Natural killer cell (primary cell): Measurements from ENCODE around the gene C2CD4B. TPM values are rescaled to one million over a fixed set of nuclear protein-coding genes. Genes with fewer than 3 reads are reported as not detected.

ENCODE experiments used
- ATAC-seq, 3 donors: fragments of 150-1000 bp in 2 of 3; fragments of 200-7000 bp in 1 of 3; cut with Tn5 transposase; 1 replicate in 1 of 3; 2 replicates in 2 of 3; pipeline ENCODE4 v1.10.0; 2021; ENCODE audit warnings: mild to moderate bottlenecking in 2 of 3, moderate library complexity in 2 of 3
- DNase-seq, 2 donors: peaks; one replicate each; pipeline versions ENCODE4 v3.0.0 to v3.0.0-alpha.2; 2013 to 2021; ENCODE audit warnings: mixed read lengths in 1 of 2
- H3K27ac ChIP-seq: one replicate; pipeline ENCODE4 v1.5.1; 2013; ENCODE audit warnings: mild to moderate bottlenecking, low read length
- H3K27me3 ChIP-seq: one replicate; pipeline ENCODE4 v1.6.1; 2013; ENCODE audit warnings: low read length; ENCODE audit not compliant: control insufficient read depth, insufficient read depth
- H3K36me3 ChIP-seq: one replicate; pipeline ENCODE4 v1.6.1; 2013; ENCODE audit warnings: low read length; ENCODE audit not compliant: control insufficient read depth, insufficient read depth
- H3K4me1 ChIP-seq: one replicate; pipeline ENCODE4 v1.6.1; 2013; ENCODE audit warnings: low read length; ENCODE audit not compliant: control insufficient read depth, insufficient read depth
- H3K4me3 ChIP-seq: one replicate; pipeline ENCODE4 v1.5.1; 2013; ENCODE audit warnings: low read length
- H3K9me3 ChIP-seq: one replicate; pipeline ENCODE4 v1.6.1; 2013; ENCODE audit warnings: low read length; ENCODE audit not compliant: control insufficient read depth, insufficient read depth
- H3K27ac Mint-ChIP-seq, 2 donors: one replicate each; pipeline ENCODE4 v1.8.0; 2022; ENCODE audit warnings: mild to moderate bottlenecking in 2 of 2, mixed read lengths in 2 of 2, moderate library complexity in 1 of 2
- H3K27me3 Mint-ChIP-seq, 2 donors: one replicate each; pipeline ENCODE4 v1.8.0; 2022; ENCODE audit warnings: low read depth in 2 of 2, mixed read lengths in 2 of 2
- H3K36me3 Mint-ChIP-seq: one replicate; pipeline ENCODE4 v1.8.0; 2022; ENCODE audit warnings: mixed read lengths
- H3K4me1 Mint-ChIP-seq, 2 donors: one replicate each; pipeline ENCODE4 v1.8.0; 2022; ENCODE audit warnings: mixed read lengths in 2 of 2
- H3K4me3 Mint-ChIP-seq: one replicate; pipeline ENCODE4 v1.8.0; 2022; ENCODE audit warnings: mild to moderate bottlenecking, moderate library complexity, mixed read lengths
- H3K9me3 Mint-ChIP-seq, 2 donors: one replicate each; pipeline ENCODE4 v1.8.0; 2022; ENCODE audit warnings: mixed read lengths in 2 of 2
- CTCF ChIP-seq: fragments of 200-600 bp; IDR thresholded peaks from one replicate; pipeline ENCODE4 v1.8.0; 2022; ENCODE audit warnings: antibody characterized with exemption
- WGBS: methylation state at CpG from one replicate; pipeline ENCODE4 v1.1.7; 2013; ENCODE audit warnings: missing lambda C conversion rate; ENCODE audit not compliant: insufficient coverage; 5-methylcytosine and 5-hydroxymethylcytosine counted together
- intact Hi-C: fragments of 100-400 bp; cut with micrococcal nuclease; formaldehyde crosslinking; loops from one replicate; pipeline ENCODE4 v1.14.2; 2022
- total RNA-seq, 4 donors: library from RNA; stranded (reverse); fragments of 120-200 nt in 1 of 4; gene quantifications; one replicate each; pipeline versions ENCODE4 v1.2.3 to v1.2.4, GENCODE V29; 2013 to 2022

Gene C2CD4B
- total RNA-seq, 3 donors from 2014 or later (not counting 1 experiment from before 2014, with no cell fraction given), result 0.75 TPM; not detected in 2

GRCh38 chr15:62138124-62138523, 27.0 kb downstream of the C2CD4B start:
- Mint-ChIP-seq H3K36me3 (no peaks in the 10 kb centered on the region), H3K4me1 (no peaks in the 10 kb centered on the region), H3K4me3 (no peak overlapping the region), H3K27ac (no peak overlapping the region), H3K27me3 (peaks cover 19 to 20% of the 10 kb centered on the region in 2 donors), H3K9me3 (no peaks in the 10 kb centered on the region)
- ATAC-seq (no peak), DNase-seq (no peak)
- H3K4me3 ChIP-seq, result no peak overlapping the region
- WGBS, result 80% methylated on average over 3 of the region's 5 CpGs
- no peaks in the 10 kb centered on the region for H3K36me3 ChIP-seq
- peaks cover 3% of the 10 kb centered on the region for H3K27me3 ChIP-seq
- no peak overlapping the region for H3K27ac ChIP-seq
- no peak for TF ChIP-seq CTCF
- H3K9me3 ChIP-seq, result no peaks in the 10 kb centered on the region
- intact Hi-C loops, result no loop called here
- no peaks in the 10 kb centered on the region for H3K4me1 ChIP-seq

GRCh38 chr15:62136911-62137865, 27.9 kb downstream of the C2CD4B start:
- intact Hi-C loops, result no loop called here
- H3K4me1 Mint-ChIP-seq, result no peaks in the 10 kb centered on the region
- no peak overlapping the region for H3K4me3 Mint-ChIP-seq
- TF ChIP-seq CTCF, result no peak
- H3K36me3 Mint-ChIP-seq, result no peaks in the 10 kb centered on the region
- WGBS, result 83% methylated on average over 3 of the region's 3 CpGs
- H3K27ac Mint-ChIP-seq, result no peak overlapping the region
- Histone ChIP-seq H3K9me3 (no peaks in the 10 kb centered on the region), H3K27ac (no peak overlapping the region), H3K4me1 (no peaks in the 10 kb centered on the region), H3K4me3 (no peak overlapping the region), H3K36me3 (no peaks in the 10 kb centered on the region), H3K27me3 (peaks cover 3% of the 10 kb centered on the region)
- peaks cover 24% of the 10 kb centered on the region in 2 donors for H3K27me3 Mint-ChIP-seq
- ATAC-seq (no peak), DNase-seq (no peak)
- no peaks in the 10 kb centered on the region for H3K9me3 Mint-ChIP-seq

GRCh38 chr15:62135532-62136134, 29.5 kb downstream of the C2CD4B start:
- TF ChIP-seq CTCF, result no peak
- Histone ChIP-seq H3K36me3 (no peaks in the 10 kb centered on the region), H3K9me3 (no peaks in the 10 kb centered on the region), H3K27me3 (no peaks in the 10 kb centered on the region), H3K4me3 (no peak overlapping the region), H3K27ac (no peak overlapping the region), H3K4me1 (no peaks in the 10 kb centered on the region)
- H3K36me3 Mint-ChIP-seq, result no peaks in the 10 kb centered on the region
- DNase-seq, result no peak
- intact Hi-C loops, result no loop called here
- H3K27me3 Mint-ChIP-seq, result peaks cover 15 to 19% of the 10 kb centered on the region in 2 donors
- no peaks in the 10 kb centered on the region for H3K4me1 Mint-ChIP-seq
- WGBS, result 71% methylated on average over 8 of the region's 9 CpGs
- no peak for ATAC-seq
- no peak overlapping the region for H3K4me3 Mint-ChIP-seq
- no peaks in the 10 kb centered on the region for H3K9me3 Mint-ChIP-seq
- H3K27ac Mint-ChIP-seq, result no peak overlapping the region
